LNCaP clone FGC (cell line): ENCODE data around the gene FOXN3.

ENCODE experiments used
- DNase-seq: peaks from one replicate; pipeline ENCODE4 v3.0.0-alpha.2; 2011; ENCODE audit warnings: low read depth
- H3K4me3 ChIP-seq: 2 replicates; pipeline ENCODE4 v1.5.1; 2011; ENCODE audit warnings: mild to moderate bottlenecking, low read depth, low read length, control low read depth
- TF ChIP-seq, protein P1 (sequence below): IDR thresholded peaks from 2 replicates; pipeline ENCODE4 v1.5.1; 2012; ENCODE audit warnings: mild to moderate bottlenecking; ENCODE audit not compliant: control insufficient read depth, insufficient read depth; ENCODE audit errors: extremely low read depth

The FOXN3 gene

DNA sequence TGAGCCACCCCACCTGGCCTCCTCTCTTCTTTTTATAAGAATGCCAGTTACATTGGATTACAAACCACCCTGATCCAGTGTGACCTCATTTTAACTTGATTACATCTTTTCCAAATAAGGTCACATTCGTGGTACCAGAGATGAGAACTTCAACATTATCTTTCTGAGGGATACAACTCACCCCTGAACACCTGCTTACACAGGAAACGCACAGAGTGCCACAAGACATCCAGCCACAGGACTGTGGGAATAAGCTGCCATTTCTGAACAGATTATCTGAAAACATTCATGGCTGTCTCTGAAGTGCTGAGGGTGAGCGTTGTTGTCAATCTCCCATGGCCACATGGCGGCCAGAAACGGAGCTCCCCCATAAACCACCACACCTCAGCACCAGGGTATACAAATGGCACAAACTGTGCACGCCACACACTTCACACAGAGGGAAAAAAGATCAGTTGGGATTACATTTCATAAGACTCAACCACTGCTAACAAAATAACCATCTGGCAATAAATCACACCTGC, 23.7 kb downstream of the FOXN3 start:
- TF ChIP-seq, protein P1, sequence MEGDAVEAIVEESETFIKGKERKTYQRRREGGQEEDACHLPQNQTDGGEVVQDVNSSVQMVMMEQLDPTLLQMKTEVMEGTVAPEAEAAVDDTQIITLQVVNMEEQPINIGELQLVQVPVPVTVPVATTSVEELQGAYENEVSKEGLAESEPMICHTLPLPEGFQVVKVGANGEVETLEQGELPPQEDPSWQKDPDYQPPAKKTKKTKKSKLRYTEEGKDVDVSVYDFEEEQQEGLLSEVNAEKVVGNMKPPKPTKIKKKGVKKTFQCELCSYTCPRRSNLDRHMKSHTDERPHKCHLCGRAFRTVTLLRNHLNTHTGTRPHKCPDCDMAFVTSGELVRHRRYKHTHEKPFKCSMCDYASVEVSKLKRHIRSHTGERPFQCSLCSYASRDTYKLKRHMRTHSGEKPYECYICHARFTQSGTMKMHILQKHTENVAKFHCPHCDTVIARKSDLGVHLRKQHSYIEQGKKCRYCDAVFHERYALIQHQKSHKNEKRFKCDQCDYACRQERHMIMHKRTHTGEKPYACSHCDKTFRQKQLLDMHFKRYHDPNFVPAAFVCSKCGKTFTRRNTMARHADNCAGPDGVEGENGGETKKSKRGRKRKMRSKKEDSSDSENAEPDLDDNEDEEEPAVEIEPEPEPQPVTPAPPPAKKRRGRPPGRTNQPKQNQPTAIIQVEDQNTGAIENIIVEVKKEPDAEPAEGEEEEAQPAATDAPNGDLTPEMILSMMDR: no peak
- no peak overlapping the region for H3K4me3 ChIP-seq
- DNase-seq: no peak

DNA sequence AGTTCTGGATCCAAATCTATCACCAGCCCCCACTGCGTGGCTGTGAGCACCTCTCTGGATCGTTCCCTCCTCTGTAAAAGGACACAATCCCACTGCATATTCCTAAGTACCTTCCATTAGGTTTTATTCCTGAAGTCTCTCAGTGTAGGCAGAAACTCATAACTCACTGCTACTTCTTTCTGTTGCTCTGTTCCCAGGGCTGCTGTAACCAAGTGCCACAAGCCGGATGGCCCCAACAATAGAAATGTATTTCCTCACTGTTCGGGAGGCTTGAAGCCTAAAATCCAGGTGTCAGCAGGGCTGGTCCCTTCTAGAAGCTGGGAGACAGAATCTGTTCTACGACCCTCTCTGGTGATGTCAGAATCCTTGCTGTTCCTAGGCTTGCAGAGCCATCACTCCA, 24.9 kb downstream of the FOXN3 start:
- TF ChIP-seq, protein P1: no peak
- DNase-seq: no peak
- no peak overlapping the region for H3K4me3 ChIP-seq

DNA sequence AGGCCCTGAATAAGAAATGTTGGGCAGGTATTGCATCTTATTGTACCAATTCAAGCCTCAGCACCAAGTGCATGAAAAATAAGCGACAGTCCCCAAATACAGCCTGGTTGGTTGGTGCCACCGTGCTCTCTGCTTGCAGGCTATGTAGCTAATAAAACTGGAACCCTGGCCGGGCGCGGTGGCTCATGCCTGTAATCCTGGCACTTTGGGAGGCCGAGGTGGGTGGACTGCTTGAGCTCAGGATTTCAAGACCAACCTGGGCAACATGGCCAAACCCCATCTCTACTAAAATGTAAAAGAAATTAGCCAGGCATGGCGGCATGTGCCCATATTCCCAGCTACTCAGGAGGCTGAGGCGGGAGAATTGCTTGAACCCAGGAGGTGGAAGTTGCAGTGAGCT, 25.5 kb downstream of the FOXN3 start:
- no peak for DNase-seq
- H3K4me3 ChIP-seq: no peak overlapping the region
- TF ChIP-seq, protein P1: no peak

DNA sequence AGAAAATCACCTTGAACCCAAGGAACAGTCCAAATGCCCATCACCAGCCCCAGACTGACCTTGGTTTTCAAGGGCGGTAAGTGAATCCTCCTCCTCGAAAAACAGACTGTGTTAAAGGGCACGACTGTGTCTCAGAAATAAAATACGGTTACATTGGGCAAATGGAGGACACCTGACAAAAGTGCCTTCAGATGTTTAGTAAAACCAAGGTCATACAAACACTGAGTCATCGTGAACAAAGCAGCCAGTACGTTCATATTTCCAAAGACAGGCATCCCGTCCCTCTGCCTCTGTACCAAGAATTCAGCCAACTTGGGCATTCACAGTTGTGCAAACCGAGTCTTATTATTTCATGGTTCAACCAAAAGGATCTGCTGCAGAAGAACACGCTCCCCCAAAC, 25.9 kb downstream of the FOXN3 start:
- no peak overlapping the region for H3K4me3 ChIP-seq
- TF ChIP-seq, protein P1: no peak
- DNase-seq: no peak

DNA sequence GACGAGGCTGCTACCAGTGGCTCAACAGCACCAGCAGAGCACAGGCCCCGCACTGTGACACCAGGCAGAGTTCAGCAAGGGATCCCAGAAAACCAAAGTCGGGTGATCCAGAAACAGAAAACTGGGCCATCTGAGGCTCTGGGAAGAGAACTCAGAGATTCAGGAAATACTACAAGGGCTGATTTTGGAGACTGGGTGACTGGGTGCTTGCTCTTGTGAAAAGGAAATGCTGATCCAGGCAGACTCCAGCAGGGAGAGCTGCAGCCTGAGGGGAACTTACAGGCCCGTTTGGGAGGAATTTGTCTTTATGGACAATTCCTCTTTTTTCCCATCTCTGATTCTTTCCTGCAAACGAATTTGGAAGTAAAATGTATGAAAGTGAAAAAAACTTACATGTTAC, 28.2 kb downstream of the FOXN3 start:
- DNase-seq: no peak
- TF ChIP-seq, protein P1: no peak
- H3K4me3 ChIP-seq: no peak overlapping the region

DNA sequence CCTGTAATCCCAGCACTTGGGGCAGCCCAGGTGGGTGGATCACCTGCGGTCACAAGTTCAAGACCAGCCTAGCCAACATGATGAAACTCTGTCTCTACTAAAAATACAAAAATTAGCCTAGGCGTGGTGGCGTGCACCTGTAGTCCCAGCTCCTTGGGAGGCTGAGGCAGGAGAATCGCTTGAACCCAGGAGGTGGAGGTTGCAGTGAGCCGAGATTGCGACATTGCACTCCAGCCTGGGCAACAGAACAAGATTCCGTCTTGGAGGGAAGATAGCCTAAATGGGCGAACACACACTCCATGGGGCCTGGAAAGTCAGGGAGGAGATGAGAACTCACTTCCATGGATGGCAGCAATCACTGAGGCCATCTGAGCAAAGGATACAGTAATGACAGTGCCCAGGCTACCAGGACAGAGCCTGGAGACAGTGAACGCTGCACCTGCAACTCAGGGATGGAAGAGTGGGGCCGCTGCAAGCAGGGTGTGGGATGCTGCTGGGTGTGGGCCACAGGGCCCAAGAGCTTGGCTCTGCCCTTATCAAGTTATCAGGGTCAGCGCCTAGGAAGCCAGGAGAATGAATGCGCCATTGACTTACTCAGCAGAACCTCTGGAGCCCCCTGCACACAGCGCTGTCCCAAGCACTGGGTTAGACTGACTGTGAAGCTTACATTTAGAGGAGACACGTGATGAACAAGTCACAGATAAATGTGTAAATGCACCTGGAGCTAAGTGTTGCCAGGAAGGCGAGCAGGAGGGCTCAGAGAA, 28.9 kb downstream of the FOXN3 start:
- TF ChIP-seq, protein P1: no peak
- H3K4me3 ChIP-seq: no peak overlapping the region
- DNase-seq: no peak
